RWPE1 (cell line): ENCODE measurements around the gene CPHXL2.
A peak's percentile ranks its signal among the peaks of the same experiment; 100 is the strongest.

Experiments
- CTCF ChIA-PET: fragments of 350-600 bp; sonication (Branson Sonifier 250); formaldehyde crosslinking; extraction: SDS; loops from one replicate; lab custom pipeline; 2021; lab: Yijun Ruan, JAX
- POLR2A ChIA-PET: fragments of 400-600 bp; formaldehyde crosslinking; extraction: SDS; loops from one replicate; lab custom pipeline; 2020; ENCODE audit warnings: antibody characterized with exemption; ENCODE audit not compliant: low non-redundant PET; lab: Yijun Ruan, JAX
- DNase-seq: peaks from one replicate; pipeline ENCODE4 v3.0.0; 2012; ENCODE audit warnings: low spot score
- H3K27ac ChIP-seq: fragments of 450-650 bp; 2 replicates; pipeline ENCODE4 v1.5.1; 2017
- CTCF ChIP-seq: fragments of 450-650 bp; conservative IDR thresholded peaks from 2 replicates; pipeline ENCODE4 v1.5.1; 2017; ENCODE audit warnings: low read depth, mild to moderate bottlenecking

Gene CPHXL2

GRCh38 chr16:75647492-75648264 lies 29.1 kb downstream of the CPHXL2 start, which contains the start of the genes KARS1 and TERF2IP:
KARS1 (minus strand) TSS chr16:75647665; CDS start chr16:75647639, 26 bp downstream.
TERF2IP (plus strand) TSS chr16:75647773; CDS start chr16:75647883, 110 bp downstream.
- ChIA-PET POLR2A (interaction anchor here (0.6 to 1.4 kb wide), 3 partner anchors 25 to 134 kb away, joined by 3 to 5 read pairs (median 3); partner anchors contain the start of gene ADAT1), CTCF (interaction anchor here (0.6 kb wide), 1 partner anchor 116 kb away, joined by 4 read pairs; no protein-coding TSS in a partner anchor)
- peak within 1 kb of the TSS; percentile 96 for H3K27ac ChIP-seq
- peak; percentile 95 for DNase-seq
- TF ChIP-seq CTCF, result no peak

- no peak for DNase-seq
- no peak for TF ChIP-seq CTCF
- ChIA-PET CTCF (no interaction called here), POLR2A (interaction anchor here (1.4 kb wide), 1 partner anchor 24 kb away, joined by 5 read pairs; the partner anchor contains the start of gene ADAT1)
- H3K27ac ChIP-seq, result peak overlapping the region; percentile 96
These were observed 29.7 kb downstream of the CPHXL2 start for GRCh38 chr16:75647112-75647491.

DNA sequence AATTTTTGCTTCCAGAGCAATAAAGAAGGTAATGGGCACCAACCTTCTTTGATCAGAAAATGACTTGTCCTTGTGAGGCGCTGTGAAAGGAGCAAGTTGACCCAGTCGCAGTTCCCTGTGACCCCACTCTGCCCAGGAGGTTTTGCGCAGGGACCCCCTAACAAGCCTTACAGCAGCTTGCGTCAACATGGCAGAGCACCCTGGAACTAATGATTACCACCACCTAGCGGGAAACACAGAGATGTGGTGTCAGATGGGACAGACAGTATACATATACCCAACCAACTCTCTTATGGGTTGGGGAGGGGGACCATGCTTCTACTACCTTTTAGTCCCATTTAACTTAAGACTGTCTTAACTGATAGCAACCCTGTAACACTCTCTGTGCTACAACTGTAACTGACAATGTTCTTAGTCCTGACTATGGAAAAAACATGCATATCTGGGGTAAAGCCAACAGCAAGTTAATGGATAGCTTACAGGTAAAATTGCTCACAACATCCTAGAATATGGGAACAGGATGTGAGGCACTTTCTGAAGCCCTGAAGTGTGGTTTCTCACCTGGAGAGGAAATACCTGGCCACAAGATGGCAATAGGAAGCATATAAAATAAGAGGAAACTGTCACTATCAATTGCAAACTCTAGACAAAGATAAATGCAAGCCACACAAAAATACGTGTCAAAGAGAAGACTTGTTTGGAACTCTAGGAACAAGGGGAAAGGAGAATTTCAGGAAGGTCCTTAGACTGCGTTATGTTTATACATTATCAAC lies 32.4 kb downstream of the CPHXL2 start:
- ChIA-PET CTCF (interaction anchor here (0.7 kb wide), 1 partner anchor 120 kb away, joined by 3 read pairs; no protein-coding TSS in a partner anchor), POLR2A (no interaction called here)
- TF ChIP-seq CTCF, result no peak
- H3K27ac ChIP-seq, result no peak overlapping the region
- DNase-seq, result no peak

- CTCF ChIA-PET, result no interaction called here
- no peak for TF ChIP-seq CTCF
- POLR2A ChIA-PET, result no interaction called here
- no peak overlapping the region for H3K27ac ChIP-seq
- DNase-seq, result no peak
These were observed 36.2 kb downstream of the CPHXL2 start for GRCh38 chr16:75640598-75640997.

DNA sequence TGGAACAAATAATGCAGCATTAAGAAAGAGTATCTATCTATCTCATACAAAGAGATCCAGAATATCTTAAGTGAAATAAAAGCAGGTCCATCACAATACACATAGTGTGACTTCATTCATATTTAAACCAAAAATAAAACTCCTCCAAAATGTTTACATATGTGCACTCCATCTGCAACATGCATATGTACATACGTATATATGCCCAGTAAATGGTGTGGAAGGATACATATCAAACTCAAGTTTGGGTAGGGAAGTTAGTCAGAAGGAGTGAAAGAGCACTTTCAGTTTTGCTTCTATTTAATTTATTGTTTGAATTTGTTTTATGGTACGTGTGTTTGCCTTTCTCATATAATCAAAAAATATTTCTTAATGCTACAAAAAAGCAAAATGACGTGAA lies 41.8 kb downstream of the CPHXL2 start:
- CTCF ChIA-PET, result no interaction called here
- TF ChIP-seq CTCF, result no peak
- no peak for DNase-seq
- H3K27ac ChIP-seq, result no peak overlapping the region
- POLR2A ChIA-PET, result no interaction called here

DNA sequence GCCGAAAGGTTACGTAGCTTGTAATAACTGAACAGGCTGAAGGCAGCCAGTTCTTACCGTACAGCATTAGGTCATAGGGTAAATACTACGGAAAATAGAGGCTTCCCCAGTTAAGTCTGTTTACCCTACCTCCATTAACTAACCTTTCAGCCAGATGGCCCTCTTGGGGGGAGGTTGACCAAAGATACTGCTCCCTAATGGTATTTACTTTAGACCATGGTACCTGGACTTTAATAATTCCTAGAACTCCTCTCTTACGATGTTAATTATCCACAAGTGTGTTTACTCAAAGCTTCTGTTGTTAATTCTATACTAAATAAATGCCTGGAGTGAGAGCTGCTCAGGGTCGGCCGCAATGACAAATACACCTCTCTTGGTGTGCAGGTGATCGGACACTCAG lies 44.0 kb downstream of the CPHXL2 start:
- POLR2A ChIA-PET, result no interaction called here
- CTCF ChIA-PET, result no interaction called here
- DNase-seq, result no peak
- TF ChIP-seq CTCF, result no peak
- H3K27ac ChIP-seq, result no peak overlapping the region
